ENCODE measurements around the gene PGBD5. TPM values are rescaled to one million over a fixed set of nuclear protein-coding genes. Genes with fewer than 3 reads are reported as not detected.
A peak's percentile ranks its signal among the peaks of the same experiment; 100 is the strongest.
"Not testable (repeated sequence)": the region's sequence is repeated elsewhere in the genome, so short reads cannot be mapped to it uniquely, and the experiment has no call there.

PGBD5 gene, protein sequence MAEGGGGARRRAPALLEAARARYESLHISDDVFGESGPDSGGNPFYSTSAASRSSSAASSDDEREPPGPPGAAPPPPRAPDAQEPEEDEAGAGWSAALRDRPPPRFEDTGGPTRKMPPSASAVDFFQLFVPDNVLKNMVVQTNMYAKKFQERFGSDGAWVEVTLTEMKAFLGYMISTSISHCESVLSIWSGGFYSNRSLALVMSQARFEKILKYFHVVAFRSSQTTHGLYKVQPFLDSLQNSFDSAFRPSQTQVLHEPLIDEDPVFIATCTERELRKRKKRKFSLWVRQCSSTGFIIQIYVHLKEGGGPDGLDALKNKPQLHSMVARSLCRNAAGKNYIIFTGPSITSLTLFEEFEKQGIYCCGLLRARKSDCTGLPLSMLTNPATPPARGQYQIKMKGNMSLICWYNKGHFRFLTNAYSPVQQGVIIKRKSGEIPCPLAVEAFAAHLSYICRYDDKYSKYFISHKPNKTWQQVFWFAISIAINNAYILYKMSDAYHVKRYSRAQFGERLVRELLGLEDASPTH
- 0.32 and 1.2 TPM in 2 replicates for total RNA-seq
- polyA plus RNA-seq = 0.40 TPM in 1 of 2 replicates, not detected in the other

- Histone ChIP-seq H3K4me1 (ENCODE audit: low read depth) (no peaks in the 10 kb centered on the region), H3K27me3 (peaks cover 60% of the 10 kb centered on the region)
- TF ChIP-seq CTCF (IDR thresholded peaks at IDR 0.05; ENCODE audit: low read depth, low read length) = no peak
These were observed at the start of gene PGBD5 for GRCh38 chr1:230426246-230427093. TSS of gene PGBD5 (minus strand) at chr1:230426332. CDS start at chr1:230425928, 404 bp downstream.

DNA sequence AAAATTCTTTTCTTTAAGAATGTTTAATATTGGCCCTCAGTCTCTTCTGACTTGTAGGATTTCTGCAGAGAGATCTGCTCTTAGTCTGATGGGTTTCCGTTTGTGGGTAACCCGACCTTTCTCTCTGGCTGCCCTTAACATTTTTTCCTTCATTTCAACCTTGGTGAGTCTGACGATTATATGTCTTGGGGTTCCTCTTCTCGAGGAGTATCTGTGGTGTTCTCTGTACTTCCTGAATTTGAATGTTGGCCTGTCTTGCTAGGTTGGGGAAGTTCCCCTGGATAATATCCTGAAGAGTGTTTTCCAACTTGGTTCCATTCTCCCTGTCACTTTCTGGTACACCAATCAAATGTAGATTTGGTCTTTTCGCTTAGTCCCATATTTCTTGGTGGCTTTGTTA is 48.8 kb upstream of the PGBD5 start:
- H3K4me1 ChIP-seq (ENCODE audit: low read depth); H3K4me3 ChIP-seq: not testable (repeated sequence)

More at GRCh38 chr1:230426246-230427093, at the start of gene PGBD5:
- Histone ChIP-seq H3K36me3 (no peaks in the 10 kb centered on the region), H3K9me3 (ENCODE audit: low read depth) (no peaks in the 10 kb centered on the region), H3K4me3 (peak within 1 kb of the TSS; percentile 60), H3K27ac (no peak within 1 kb of the TSS)
- peak; percentile 73 to 92 for DNase-seq (ENCODE audit: low read depth in 1 of 2, low spot score in 1 of 2)

DNA sequence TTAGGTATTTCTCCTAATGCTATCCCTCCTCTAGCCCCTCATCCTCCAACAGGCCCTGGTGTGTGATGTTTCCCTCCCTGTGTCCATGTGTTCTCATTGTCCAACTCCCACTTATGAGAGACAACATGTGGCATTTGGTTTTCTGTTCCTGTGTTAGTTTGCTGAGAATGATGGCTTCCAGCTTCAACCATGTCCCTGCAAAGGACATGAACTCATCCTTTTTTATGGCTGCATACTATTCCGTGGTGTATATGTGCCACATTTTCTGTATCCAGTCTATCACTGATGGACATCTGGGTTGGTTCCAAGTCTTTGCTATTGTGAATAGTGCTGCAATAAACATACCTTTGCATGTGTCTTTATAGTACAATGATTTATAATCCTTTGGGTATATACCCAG is 44.6 kb upstream of the PGBD5 start:
- not testable (repeated sequence) for H3K4me1 ChIP-seq (ENCODE audit: low read depth); H3K36me3 ChIP-seq; H3K9me3 ChIP-seq (ENCODE audit: low read depth); H3K27ac ChIP-seq; H3K27me3 ChIP-seq; DNase-seq (ENCODE audit: low read depth in 1 of 2, low spot score in 1 of 2); H3K4me3 ChIP-seq

More for the DNA sequence above, 48.8 kb upstream of the PGBD5 start:
- H3K27ac ChIP-seq; H3K9me3 ChIP-seq (ENCODE audit: low read depth); H3K27me3 ChIP-seq; DNase-seq (ENCODE audit: low read depth in 1 of 2, low spot score in 1 of 2); H3K36me3 ChIP-seq: not testable (repeated sequence)

DNA sequence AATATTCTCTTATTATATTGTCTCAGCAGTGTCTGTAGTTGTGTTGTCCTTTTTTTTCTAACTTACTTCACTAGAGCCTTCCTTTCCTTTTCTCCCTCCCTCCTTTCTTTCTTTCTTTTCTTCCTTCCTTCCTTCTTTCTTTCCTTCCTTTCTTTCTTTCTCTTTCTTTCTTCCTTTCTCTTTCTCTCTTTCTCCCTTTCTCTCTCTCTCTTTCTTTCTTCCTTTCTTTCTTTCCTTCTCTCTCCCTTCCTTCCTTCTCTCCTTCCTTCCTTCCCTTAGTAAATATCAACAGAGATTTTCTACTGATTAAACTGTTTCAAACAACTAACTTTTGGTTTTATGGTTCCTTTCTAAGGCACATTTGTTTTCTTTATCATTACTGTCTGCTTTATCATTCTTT is 43.1 kb upstream of the PGBD5 start:
- Histone ChIP-seq H3K4me3 (no peak overlapping the region), H3K36me3 (no peaks in the 10 kb centered on the region), H3K27me3 (no peaks in the 10 kb centered on the region), H3K9me3 (ENCODE audit: low read depth) (no peaks in the 10 kb centered on the region), H3K4me1 (ENCODE audit: low read depth) (no peaks in the 10 kb centered on the region), H3K27ac (no peak overlapping the region)
- TF ChIP-seq CTCF (IDR thresholded peaks at IDR 0.05; ENCODE audit: low read depth, low read length) = no peak
- no peak for DNase-seq (ENCODE audit: low read depth in 1 of 2, low spot score in 1 of 2)

- TF ChIP-seq CTCF (IDR thresholded peaks at IDR 0.05; ENCODE audit: low read depth, low read length) = no peak
- no peak for DNase-seq (ENCODE audit: low read depth in 1 of 2, low spot score in 1 of 2)
These were observed 39.6 kb upstream of the PGBD5 start for GRCh38 chr1:230465691-230466090.

DNA sequence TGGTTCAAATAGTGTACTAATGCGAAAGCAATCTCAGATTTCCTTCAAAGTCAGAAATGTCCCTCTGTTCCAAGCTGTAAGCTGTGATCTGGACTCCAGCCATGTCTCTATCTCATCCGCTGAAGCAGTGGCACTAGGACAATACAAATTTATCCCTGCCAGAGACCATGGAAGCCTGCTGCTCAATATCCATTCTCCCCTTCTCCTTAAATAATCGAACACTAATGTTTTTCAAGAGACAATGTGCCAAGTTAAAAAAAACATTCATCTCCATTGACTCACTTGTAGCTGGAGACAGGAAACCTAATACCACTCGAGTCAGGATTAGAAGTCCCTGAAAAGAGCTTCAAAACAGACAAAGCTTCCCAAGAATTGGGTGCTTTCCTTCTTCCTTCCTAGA is 38.5 kb upstream of the PGBD5 start:
- Histone ChIP-seq H3K27ac (no peak overlapping the region), H3K4me3 (no peak overlapping the region), H3K27me3 (no peaks in the 10 kb centered on the region), H3K4me1 (ENCODE audit: low read depth) (no peaks in the 10 kb centered on the region), H3K36me3 (no peaks in the 10 kb centered on the region), H3K9me3 (ENCODE audit: low read depth) (no peaks in the 10 kb centered on the region)
- no peak for TF ChIP-seq CTCF (IDR thresholded peaks at IDR 0.05; ENCODE audit: low read depth, low read length)
- peak in 1 of 2 donors; percentile 8 for DNase-seq (ENCODE audit: low read depth in 1 of 2, low spot score in 1 of 2)

More at GRCh38 chr1:230465691-230466090, 39.6 kb upstream of the PGBD5 start:
- Histone ChIP-seq H3K4me3 (no peak overlapping the region), H3K9me3 (ENCODE audit: low read depth) (no peaks in the 10 kb centered on the region), H3K27ac (no peak overlapping the region), H3K4me1 (ENCODE audit: low read depth) (no peaks in the 10 kb centered on the region), H3K36me3 (no peaks in the 10 kb centered on the region), H3K27me3 (no peaks in the 10 kb centered on the region)
